Fibroblast of skin of left quadriceps (primary cell): Measurements from ENCODE around the gene MDFI.

Experiments used
- DNase-seq, 2 experiments: peaks; one replicate each; pipeline ENCODE4 v3.0.0-alpha.2; 2013; ENCODE audit warnings: low read depth in 2 of 2

Gene MDFI, protein sequence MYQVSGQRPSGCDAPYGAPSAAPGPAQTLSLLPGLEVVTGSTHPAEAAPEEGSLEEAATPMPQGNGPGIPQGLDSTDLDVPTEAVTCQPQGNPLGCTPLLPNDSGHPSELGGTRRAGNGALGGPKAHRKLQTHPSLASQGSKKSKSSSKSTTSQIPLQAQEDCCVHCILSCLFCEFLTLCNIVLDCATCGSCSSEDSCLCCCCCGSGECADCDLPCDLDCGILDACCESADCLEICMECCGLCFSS

GRCh38 chr6:41638002-41638934 is at the start of gene MDFI:
Gene MDFI (plus strand): TSS chr6:41638468. CDS start chr6:41638750, 282 bp downstream.
- DNase-seq = no peak

DNA sequence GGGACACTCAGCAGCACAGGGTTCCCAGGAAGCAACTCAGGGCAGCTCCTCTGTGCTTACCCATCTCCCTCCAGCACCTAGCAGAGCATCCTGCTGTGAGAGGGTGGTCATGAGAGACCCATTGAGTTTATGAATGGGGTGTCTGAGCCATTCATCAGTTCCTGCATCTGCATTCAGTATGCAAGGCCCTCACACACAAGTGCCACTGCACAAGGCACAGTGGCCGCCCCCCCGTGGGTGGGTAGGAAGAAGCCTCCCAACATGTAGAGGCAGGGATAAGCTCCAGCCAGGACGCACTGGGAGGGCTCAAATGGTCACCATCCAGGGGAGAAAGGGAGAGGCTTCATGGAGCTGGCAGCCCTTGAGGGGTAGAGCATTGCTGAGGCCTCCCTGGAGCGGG is 49.0 kb upstream of the MDFI start:
- DNase-seq = no peak

DNA sequence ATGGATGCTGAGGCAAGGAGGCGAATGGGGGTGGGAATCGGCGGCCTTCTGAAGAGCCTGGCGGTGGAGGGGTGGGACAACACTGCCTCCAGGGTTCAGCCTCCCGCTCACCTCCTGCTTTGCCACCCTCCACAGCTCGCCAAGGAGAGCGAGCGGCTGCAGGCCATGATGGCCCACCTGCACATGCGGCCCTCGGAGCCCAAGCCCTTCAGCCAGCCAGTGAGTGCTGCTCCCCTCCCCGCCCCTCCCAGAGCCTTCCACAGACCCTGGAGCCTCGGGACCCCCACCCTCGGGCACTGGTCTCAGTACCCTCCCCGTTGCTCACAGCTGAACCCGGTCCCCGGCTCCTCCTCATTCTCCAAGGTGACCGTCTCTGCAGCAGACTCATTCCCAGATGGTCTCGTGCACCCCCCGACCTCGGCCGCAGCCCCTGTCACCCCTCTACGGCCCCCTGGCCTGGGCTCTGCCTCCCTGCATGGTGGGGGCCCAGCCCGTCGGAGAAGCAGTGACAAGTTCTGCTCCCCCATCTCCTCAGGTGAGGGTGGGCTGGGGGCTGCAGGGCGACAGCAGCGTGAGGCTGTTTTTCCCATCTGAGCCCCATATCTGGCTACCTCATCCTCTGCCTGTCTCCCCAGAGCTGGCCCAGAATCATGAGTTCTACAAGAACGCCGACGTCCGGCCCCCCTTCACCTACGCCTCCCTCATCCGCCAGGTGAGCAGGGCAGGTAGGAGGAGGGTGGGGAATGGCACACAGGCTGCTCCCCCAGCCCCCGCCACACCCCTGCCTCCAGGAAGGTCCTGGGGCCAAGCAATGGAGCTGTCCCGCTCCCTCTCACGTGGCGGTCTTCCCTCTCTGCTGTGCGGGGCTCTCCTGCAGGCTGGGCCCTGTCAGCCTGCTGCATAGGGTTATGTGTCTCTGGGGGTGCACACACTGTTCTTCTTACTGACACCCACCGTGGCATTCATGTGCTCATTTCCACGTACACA is 48.3 kb upstream of the MDFI start:
- DNase-seq = no peak

- no peak for DNase-seq
These were observed 47.1 kb upstream of the MDFI start for GRCh38 chr6:41591122-41591521.

- DNase-seq = peak; percentile 27 to 28
These were observed 46.3 kb upstream of the MDFI start for GRCh38 chr6:41591859-41592502.

DNA sequence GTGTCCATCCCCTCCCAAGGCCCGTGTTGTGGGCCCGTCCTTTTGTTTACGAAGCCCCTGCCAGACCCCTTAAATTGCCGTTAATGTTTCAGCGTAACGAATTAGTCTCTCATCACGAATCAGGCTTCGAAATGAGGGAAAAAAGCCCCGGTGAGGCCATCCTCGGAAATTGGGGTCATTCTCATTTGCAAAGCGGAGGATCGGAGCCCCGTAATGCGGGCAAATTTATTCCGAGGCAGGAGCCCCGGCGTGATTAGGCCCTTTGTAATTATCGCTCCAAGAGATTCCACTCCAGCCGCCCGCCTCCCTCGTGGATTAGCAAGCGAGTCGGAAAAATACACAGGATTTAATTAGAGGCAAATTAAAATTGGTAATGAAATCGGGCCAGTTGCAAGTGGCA is 44.9 kb upstream of the MDFI start:
- DNase-seq = no peak

GRCh38 chr6:41593839-41594238 is 44.4 kb upstream of the MDFI start:
- DNase-seq = no peak

DNA sequence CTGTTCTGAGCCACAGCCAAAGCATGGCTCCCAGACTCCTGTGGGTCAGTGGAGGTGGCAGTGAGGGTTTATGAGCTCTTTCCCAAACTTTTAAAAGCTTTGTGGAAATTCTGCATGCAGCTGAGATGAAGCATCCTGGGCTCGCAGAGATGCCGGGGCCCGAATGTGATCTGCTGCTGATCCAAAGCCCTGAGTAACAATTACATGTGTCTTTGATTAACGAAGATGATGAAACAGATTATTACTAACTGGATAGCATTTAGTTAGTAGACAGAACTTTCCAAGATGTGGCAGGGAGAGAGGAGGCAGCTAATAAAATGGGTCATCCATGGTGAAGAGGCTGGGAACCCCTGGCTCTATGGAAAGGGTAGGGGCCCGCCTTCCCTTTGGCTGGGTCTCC is 43.9 kb upstream of the MDFI start:
- peak; percentile 79 for DNase-seq

DNA sequence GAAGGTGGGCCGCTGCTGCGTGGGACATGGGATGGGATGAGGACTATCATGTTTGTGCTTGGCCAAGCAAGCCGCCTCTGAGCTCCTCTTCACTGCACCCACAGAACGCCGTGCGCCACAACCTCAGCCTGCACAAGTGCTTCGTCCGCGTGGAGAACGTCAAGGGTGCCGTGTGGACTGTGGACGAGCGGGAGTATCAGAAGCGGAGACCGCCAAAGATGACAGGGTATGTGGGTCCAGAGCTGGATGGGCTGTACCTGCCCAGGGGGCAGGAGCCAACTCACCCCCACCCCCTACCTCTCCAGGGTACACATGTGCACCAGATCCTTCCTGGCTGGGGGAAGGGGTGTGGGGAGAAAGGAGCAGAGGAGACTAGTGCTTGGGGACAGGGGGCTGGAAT is 43.5 kb upstream of the MDFI start:
- no peak for DNase-seq

GRCh38 chr6:41595166-41595565 is 43.1 kb upstream of the MDFI start:
- no peak for DNase-seq

- DNase-seq = no peak
These were observed 42.1 kb upstream of the MDFI start for GRCh38 chr6:41596096-41596685.

- no peak for DNase-seq
These were observed 41.5 kb upstream of the MDFI start for GRCh38 chr6:41596807-41597206.

DNA sequence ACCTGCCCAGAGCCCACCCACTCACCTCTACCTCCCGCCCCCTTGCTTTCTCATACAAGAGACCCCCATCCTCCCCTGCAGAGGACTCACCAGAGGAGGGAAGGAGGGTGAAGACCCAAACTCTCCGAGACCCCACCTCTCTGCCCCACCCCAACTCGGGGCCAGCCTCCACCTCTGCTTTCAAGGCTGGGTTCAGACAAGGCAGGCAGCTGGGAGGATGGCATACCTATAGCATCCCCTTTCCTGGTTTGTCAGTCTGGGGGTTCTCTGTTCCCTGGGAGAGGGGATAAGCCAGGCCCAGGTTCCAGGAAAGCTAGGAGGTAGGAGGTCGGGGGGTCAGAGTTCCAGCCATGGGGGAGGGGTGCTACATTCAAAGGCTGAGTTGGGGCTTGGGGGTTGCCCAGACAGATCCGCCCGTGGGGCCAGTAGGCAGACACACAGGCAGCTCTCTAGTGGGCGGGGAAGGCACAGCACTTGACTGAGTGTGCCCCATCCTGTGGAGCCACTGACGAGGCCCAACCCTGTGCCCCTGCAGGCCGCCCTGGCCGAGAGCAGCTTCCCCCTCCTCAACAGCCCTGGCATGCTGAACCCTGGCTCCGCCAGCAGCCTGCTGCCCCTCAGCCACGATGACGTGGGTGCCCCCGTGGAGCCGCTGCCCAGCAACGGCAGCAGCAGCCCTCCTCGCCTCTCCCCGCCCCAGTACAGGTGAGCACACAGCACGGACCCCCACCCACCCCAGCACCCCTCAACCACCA is 40.8 kb upstream of the MDFI start:
- no peak for DNase-seq

DNA sequence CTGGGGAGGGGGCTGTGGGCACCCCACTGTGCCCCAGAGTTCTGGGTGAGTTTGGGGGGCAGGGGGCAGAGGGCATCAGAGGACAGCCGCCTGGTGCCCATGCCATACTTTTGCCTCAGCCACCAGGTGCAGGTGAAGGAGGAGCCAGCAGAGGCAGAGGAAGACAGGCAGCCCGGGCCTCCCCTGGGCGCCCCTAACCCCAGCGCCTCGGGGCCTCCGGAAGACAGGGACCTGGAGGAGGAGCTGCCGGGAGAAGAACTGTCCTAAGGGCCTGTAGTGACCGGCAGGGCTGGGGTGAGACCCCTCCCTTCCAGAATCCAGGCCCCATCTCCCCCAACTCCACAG is 39.6 kb upstream of the MDFI start:
- DNase-seq = no peak

DNA sequence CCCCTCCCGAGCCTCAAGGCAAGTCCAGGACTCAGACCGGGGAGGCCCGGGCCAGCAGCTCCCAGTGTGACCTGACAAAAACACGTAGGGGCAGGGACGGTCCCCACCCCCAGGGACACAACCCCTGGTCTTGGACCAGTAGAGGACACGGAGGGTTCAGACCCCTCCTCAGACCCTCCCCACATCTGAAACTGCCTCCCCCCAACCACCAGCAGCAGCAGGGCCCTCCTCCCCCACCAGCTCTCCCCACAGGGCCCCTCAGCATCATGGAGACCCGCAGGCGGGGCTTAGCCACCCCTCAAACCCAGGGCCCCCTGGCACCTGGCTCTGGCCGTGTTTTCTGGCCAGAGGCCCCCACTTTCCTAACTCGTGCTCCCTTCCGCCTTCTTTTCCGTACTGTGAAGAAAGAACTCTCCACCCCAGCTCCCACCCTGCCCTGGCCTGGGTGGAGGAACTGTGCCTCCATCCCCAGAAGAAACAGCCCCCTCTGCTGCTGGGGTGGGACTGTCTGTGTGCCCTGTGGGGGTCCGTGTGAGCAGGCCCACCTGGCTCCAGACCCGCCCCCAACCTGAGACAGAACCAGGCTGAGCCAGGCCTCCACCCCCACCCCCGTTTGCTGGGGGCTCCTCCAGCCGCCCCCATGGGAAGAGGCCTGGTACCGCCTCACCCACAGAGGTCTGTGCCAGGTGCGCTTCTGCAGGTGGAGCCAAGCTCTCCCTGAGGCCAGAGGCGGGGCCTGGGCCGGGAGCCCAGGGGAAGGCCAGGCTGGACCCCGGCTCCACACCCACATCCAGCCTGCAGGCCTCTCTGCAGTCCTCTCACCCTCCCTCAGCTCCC is 39.0 kb upstream of the MDFI start:
- no peak for DNase-seq

GRCh38 chr6:41599852-41600445 is 38.3 kb upstream of the MDFI start:
- DNase-seq = no peak

DNA sequence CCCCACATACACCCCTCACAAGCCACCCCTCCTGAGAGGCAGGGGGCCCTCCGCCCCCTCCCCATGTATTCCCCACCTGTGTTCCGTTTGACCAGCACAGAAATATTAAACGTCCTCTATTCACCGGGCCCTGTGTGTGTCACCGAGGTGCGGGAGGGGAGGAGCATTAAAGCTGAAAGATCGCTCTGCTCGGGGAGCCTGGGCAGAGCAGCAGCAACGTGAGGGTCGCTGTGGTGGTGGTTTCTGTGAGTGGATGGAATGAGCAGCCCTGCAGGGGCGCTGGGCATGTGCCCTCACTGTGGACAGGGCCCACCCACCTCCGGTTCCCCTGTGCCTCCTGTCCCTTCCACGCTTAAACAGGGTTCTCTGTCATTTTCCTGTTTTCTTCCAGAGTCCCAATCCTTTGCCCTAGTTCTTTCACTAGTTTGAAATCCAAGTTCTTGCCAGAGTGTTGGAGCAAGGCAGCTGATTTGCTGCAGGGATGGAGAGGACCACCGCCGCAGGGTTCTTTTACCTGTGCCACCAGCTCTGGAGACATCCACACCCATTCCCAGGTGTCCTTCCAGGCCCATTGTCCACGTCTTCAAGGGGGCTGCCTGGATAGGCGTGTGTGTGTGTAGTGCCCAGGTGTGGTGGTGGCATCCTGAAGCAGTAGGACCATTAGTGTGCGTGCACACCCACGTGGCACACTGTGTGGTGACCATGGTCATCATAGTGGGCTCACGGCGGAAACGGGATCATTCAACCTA is 37.6 kb upstream of the MDFI start:
- DNase-seq = no peak

DNA sequence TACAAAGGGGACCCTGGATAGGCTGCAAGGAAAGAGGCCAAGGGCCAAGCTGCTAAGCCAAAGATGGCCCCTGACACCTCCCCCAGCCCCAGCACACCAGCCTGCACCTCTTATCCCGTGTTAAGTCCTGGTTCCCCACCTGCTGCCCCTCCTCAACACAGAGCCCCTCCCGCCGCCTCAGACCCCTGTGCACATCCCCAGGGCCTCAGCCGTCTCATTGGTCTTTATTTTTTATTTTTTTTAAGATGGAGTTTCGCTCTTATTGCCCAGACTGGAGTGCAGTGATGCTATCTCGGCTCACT is 37.1 kb upstream of the MDFI start:
- no peak for DNase-seq

- DNase-seq = no peak
These were observed 35.9 kb upstream of the MDFI start for GRCh38 chr6:41602422-41602743.
